ENCODE data around the gene CFH.

The CFH gene

GRCh38 chr1:196669051-196669450, 17.2 kb downstream of the CFH start:
- no peak for TF ChIP-seq CTCF (IDR thresholded peaks at IDR 0.05)

GRCh38 chr1:196669693-196670092, 17.9 kb downstream of the CFH start:
- TF ChIP-seq CTCF (IDR thresholded peaks at IDR 0.05) = no peak

GRCh38 chr1:196674908-196675307, 23.1 kb downstream of the CFH start:
- TF ChIP-seq CTCF (IDR thresholded peaks at IDR 0.05) = no peak

GRCh38 chr1:196677781-196678509, 26.1 kb downstream of the CFH start:
- TF ChIP-seq CTCF (IDR thresholded peaks at IDR 0.05) = no peak

- no peak for TF ChIP-seq CTCF (IDR thresholded peaks at IDR 0.05)
Observed at GRCh38 chr1:196678510-196678884, 26.7 kb downstream of the CFH start.

- TF ChIP-seq CTCF (IDR thresholded peaks at IDR 0.05) = no peak
Observed at GRCh38 chr1:196680107-196680506, 28.3 kb downstream of the CFH start.

- TF ChIP-seq CTCF (IDR thresholded peaks at IDR 0.05) = no peak
Observed at GRCh38 chr1:196684476-196684875, 32.6 kb downstream of the CFH start.

GRCh38 chr1:196685506-196685905, 33.7 kb downstream of the CFH start:
- TF ChIP-seq CTCF (IDR thresholded peaks at IDR 0.05) = no peak
